GM10266 (cell line): ENCODE measurements around the gene DMD.

ENCODE experiments used
- DNase-seq: peaks from one replicate; pipeline ENCODE4 v3.0.0; 2012; ENCODE audit errors: extremely low spot score
- TF ChIP-seq, protein P1 (sequence below): IDR thresholded peaks from 2 replicates; pipeline ENCODE4 v1.5.1; 2012; ENCODE audit warnings: mild to moderate bottlenecking, low read depth; ENCODE audit not compliant: control insufficient read depth, insufficient read depth; ENCODE audit errors: missing control alignments

The DMD gene

GRCh38 chrX:33211356-33212260 lies at the start of gene DMD:
TSS of gene DMD (minus strand) at chrX:33211549. CDS start at chrX:33211312, 237 bp downstream.
- TF ChIP-seq, protein P1, sequence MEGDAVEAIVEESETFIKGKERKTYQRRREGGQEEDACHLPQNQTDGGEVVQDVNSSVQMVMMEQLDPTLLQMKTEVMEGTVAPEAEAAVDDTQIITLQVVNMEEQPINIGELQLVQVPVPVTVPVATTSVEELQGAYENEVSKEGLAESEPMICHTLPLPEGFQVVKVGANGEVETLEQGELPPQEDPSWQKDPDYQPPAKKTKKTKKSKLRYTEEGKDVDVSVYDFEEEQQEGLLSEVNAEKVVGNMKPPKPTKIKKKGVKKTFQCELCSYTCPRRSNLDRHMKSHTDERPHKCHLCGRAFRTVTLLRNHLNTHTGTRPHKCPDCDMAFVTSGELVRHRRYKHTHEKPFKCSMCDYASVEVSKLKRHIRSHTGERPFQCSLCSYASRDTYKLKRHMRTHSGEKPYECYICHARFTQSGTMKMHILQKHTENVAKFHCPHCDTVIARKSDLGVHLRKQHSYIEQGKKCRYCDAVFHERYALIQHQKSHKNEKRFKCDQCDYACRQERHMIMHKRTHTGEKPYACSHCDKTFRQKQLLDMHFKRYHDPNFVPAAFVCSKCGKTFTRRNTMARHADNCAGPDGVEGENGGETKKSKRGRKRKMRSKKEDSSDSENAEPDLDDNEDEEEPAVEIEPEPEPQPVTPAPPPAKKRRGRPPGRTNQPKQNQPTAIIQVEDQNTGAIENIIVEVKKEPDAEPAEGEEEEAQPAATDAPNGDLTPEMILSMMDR = no peak
- no peak for DNase-seq

DNA sequence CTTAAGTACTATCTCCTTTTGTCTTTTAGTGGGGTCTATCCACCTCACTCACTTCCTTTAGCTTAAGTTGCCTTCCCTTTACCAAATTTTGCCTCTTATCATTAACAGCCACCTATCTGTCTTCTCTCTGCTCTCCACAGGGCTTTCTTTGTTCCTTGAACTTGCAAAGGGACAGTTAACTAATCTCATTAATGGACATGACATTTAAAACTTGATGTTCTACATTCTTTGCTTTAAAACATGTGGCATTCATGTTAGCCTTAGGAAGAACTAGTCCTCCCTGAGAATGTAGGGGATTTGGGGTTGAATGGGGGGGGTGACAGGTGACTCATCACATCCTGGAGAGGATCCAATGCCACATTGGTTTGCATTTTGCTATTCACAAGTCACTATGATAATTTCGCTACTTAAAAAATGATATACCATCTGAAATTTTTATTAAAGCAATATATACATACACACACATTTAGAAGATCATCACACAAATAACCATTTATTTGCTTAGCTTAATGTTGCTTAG lies 41.0 kb upstream of the DMD start:
- DNase-seq = no peak
- TF ChIP-seq, protein P1 = no peak

- TF ChIP-seq, protein P1 = no peak
These were observed 7.5 kb upstream of the DMD start for GRCh38 chrX:33218819-33219218.

GRCh38 chrX:33210156-33210555 lies 1.2 kb downstream of the DMD start:
- DNase-seq = no peak
- TF ChIP-seq, protein P1 = no peak

More at GRCh38 chrX:33218819-33219218, 7.5 kb upstream of the DMD start:
- no peak for DNase-seq

- TF ChIP-seq, protein P1 = no peak
- no peak for DNase-seq
These were observed 4.3 kb downstream of the DMD start for GRCh38 chrX:33207056-33207455.

DNA sequence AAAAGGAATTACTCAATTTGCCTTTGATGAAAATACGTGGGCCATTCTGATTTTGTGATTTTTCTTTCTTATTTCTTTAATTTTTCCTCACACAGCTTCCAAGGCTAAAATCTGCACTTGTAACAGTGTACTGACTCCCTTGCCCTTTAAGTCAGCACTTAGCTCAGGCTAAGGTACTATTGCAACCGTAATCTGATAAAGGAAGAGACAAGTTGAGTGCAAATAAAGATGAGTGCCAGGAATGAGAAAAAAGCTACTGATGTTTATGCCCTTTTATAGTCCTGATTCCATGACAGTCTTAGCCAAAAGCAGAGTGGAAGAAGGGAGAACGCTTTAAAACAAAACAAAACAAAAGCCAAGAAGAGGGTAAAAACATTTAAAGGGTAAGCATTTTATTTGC lies 6.0 kb downstream of the DMD start:
- TF ChIP-seq, protein P1 = no peak
- DNase-seq = no peak

DNA sequence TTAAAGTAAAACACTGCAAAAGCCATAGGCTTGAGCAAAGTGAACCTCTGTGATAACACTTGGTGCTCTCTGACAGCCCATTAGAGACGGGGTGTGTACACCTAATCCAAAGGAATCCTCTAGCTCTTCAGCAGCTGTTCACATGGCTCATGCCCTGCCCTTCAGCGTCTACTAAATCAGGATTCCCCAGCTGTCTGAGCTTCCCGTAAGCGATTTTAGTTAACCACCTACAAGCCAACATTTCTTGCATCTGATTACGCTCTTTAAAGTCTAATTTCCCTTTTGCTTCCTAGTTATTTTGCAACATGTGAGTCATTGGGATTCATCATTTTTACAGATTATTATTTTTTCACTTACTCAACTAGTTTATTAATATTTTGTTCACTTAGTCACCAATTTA lies 6.5 kb downstream of the DMD start:
- TF ChIP-seq, protein P1 = no peak
- DNase-seq = no peak
